ENCODE measurements around the gene CCM2L. TPM values are rescaled to one million over a fixed set of nuclear protein-coding genes. Genes with fewer than 3 reads are reported as not detected.

CCM2L gene
- total and polyA plus RNA-seq, 2 of the 4 experiments (the other 2 are of a cell fraction): not detected

DNA sequence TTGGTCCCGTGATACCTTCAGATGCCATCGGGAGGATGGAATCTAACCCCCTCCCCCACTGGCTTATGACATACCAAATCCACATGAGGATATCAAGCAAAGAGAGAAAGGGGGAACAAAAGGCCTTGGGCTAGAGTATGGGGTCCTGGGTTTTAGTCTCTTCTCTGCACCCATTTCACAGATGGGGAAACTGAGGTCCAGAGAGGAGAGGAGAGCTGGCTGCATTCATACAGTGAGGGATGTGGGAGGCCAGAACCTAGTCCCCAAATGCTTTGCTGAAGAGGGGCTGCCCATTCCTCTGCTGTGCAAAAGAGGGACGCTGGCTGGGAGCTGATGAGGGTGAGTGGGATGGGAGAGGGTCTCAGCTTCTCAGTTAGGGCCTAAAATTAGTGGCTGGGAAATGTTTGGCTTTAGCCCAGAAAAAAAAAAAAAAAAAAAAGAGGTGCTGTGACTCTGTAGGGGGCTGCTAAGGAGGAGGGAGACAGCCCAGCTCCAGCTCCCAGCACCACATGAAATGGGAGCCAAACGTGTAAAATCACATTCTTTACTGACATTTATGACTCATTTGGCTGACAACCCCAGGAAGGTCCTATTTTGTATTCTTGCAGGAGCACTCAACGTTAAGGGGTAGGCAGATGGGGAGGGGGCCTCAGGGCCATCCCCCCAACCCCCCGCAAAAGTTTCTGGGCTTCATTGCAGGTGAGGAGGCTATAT lies 30.4 kb upstream of the CCM2L start:
- Histone ChIP-seq H3K14ac (replicated peaks; ENCODE audit: low read depth, low read length) (no peak overlapping the region), H2AFZ (replicated peaks; ENCODE audit: low read length, poor library complexity) (no peak overlapping the region), H3K27me3 (ENCODE audit: control insufficient read depth, insufficient read depth, low read length) (peaks cover 43% of the 10 kb centered on the region), H2AK9ac (replicated peaks; ENCODE audit: low read depth, low read length, poor library complexity) (no peak overlapping the region), H3K4me3 (ENCODE audit: insufficient read depth, low read depth, low read length) (no peak overlapping the region), H3K18ac (ENCODE audit: low read depth, low read length) (no peak overlapping the region), H3K36me3 (ENCODE audit: control insufficient read depth, insufficient read depth, low read length) (no peaks in the 10 kb centered on the region), H3K4me2 (ENCODE audit: low read depth, low read length) (no peak overlapping the region), H2BK120ac (ENCODE audit: low read depth, low read length) (no peak overlapping the region), H2AK5ac (ENCODE audit: low read depth, low read length) (no peak overlapping the region), H3K4ac (ENCODE audit: low read depth, low read length) (no peak overlapping the region), H3K9me3 (ENCODE audit: control insufficient read depth, insufficient read depth, low read length) (no peaks in the 10 kb centered on the region), H3K9me1 (ENCODE audit: insufficient read depth, low read length) (no peaks in the 10 kb centered on the region), H2BK5ac (ENCODE audit: low read depth, low read length, poor library complexity, severe bottlenecking) (no peak overlapping the region), H3K27ac (ENCODE audit: insufficient read depth, low read length) (no peak overlapping the region), H4K8ac (ENCODE audit: low read depth in 2 of 2, low read length in 2 of 2) (no peak overlapping the region), H3K9ac (ENCODE audit: low read depth, low read length) (no peak overlapping the region), H2BK20ac (ENCODE audit: low read depth, low read length) (no peak overlapping the region), H3K4me1 (ENCODE audit: control insufficient read depth, insufficient read depth, low read length) (no peaks in the 10 kb centered on the region), H4K20me1 (ENCODE audit: insufficient read depth, low read length) (no peaks in the 10 kb centered on the region), H3K79me1 (ENCODE audit: low read depth in 1 of 2, low read length in 2 of 2) (no peaks in the 10 kb centered on the region), H4K91ac (ENCODE audit: insufficient read depth, low read depth, low read length) (no peak overlapping the region), H4K5ac (ENCODE audit: low read depth, low read length) (no peak overlapping the region), H3K23ac (ENCODE audit: low read depth, low read length) (no peak overlapping the region), H2BK15ac (ENCODE audit: low read depth, low read length) (no peak overlapping the region), H3K56ac (ENCODE audit: extremely low read depth, insufficient read depth, low read length) (no peak overlapping the region)
- WGBS, 2 experiments (ENCODE audit: extremely low coverage in 2 of 2, insufficient read length in 1 of 2): 60% methylated on average over 1 of the region's 6 CpGs; no CpG with 5 or more reads in 1 of the 2 experiments
- no peak for ATAC-seq (ENCODE audit: low read depth)
- BruUV-seq (replicated peaks): no TSS peak
- DNase-seq: no peak
- no peak for TF ChIP-seq CEBPB (IDR thresholded peaks at IDR 0.05; ENCODE audit: low read depth, low read length)
- no peak for TF ChIP-seq MAZ (IDR thresholded peaks at IDR 0.05; ENCODE audit: borderline replicate concordance, low read depth, low read length)
- TF ChIP-seq, protein P1, sequence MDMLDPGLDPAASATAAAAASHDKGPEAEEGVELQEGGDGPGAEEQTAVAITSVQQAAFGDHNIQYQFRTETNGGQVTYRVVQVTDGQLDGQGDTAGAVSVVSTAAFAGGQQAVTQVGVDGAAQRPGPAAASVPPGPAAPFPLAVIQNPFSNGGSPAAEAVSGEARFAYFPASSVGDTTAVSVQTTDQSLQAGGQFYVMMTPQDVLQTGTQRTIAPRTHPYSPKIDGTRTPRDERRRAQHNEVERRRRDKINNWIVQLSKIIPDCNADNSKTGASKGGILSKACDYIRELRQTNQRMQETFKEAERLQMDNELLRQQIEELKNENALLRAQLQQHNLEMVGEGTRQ (IDR thresholded peaks at IDR 0.05; ENCODE audit: low read depth, low read length): no peak
- TF ChIP-seq MAFK (IDR thresholded peaks at IDR 0.05; ENCODE audit: low read depth, low read length): no peak
- TF ChIP-seq RAD21 (IDR thresholded peaks at IDR 0.05; ENCODE audit: low read length): no peak
- no peak for TF ChIP-seq SMC3 (IDR thresholded peaks at IDR 0.05; ENCODE audit: low read depth, low read length)
- no peak for TF ChIP-seq NFE2L2 (IDR thresholded peaks at IDR 0.05; ENCODE audit: low read depth, low read length)
- no peak for TF ChIP-seq BHLHE40 (IDR thresholded peaks at IDR 0.05; ENCODE audit: low read depth, low read length)
- no peak for TF ChIP-seq FOS (IDR thresholded peaks at IDR 0.05; ENCODE audit: low read depth, low read length)
- TF ChIP-seq RFX5 (IDR thresholded peaks at IDR 0.05; ENCODE audit: low read depth, low read length): no peak
- no peak for TF ChIP-seq CHD1 (IDR thresholded peaks at IDR 0.05; ENCODE audit: low read depth, low read length)
- TF ChIP-seq, protein P2, sequence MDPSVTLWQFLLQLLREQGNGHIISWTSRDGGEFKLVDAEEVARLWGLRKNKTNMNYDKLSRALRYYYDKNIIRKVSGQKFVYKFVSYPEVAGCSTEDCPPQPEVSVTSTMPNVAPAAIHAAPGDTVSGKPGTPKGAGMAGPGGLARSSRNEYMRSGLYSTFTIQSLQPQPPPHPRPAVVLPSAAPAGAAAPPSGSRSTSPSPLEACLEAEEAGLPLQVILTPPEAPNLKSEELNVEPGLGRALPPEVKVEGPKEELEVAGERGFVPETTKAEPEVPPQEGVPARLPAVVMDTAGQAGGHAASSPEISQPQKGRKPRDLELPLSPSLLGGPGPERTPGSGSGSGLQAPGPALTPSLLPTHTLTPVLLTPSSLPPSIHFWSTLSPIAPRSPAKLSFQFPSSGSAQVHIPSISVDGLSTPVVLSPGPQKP (IDR thresholded peaks at IDR 0.05; ENCODE audit: borderline replicate concordance, low read depth, low read length): no peak
- TF ChIP-seq, protein P3, sequence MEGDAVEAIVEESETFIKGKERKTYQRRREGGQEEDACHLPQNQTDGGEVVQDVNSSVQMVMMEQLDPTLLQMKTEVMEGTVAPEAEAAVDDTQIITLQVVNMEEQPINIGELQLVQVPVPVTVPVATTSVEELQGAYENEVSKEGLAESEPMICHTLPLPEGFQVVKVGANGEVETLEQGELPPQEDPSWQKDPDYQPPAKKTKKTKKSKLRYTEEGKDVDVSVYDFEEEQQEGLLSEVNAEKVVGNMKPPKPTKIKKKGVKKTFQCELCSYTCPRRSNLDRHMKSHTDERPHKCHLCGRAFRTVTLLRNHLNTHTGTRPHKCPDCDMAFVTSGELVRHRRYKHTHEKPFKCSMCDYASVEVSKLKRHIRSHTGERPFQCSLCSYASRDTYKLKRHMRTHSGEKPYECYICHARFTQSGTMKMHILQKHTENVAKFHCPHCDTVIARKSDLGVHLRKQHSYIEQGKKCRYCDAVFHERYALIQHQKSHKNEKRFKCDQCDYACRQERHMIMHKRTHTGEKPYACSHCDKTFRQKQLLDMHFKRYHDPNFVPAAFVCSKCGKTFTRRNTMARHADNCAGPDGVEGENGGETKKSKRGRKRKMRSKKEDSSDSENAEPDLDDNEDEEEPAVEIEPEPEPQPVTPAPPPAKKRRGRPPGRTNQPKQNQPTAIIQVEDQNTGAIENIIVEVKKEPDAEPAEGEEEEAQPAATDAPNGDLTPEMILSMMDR (conservative IDR thresholded peaks at IDR 0.05; ENCODE audit: low read depth, low read length): no peak
- intact Hi-C loops (cut with micrococcal nuclease) (no loop called here), dilution Hi-C loops (cut with HindIII; ENCODE audit: low sequenced_read_pairs, unreplicated experiment) (no loop called here), in situ Hi-C loops (cut with MboI; ENCODE audit: low sequenced_read_pairs) (no loop called here)
- CTCF ChIA-PET: no interaction called here
- POLR2A ChIA-PET (ENCODE audit: unreplicated experiment): no interaction called here
